Measurements from ENCODE around the gene KIF1B.

DNA sequence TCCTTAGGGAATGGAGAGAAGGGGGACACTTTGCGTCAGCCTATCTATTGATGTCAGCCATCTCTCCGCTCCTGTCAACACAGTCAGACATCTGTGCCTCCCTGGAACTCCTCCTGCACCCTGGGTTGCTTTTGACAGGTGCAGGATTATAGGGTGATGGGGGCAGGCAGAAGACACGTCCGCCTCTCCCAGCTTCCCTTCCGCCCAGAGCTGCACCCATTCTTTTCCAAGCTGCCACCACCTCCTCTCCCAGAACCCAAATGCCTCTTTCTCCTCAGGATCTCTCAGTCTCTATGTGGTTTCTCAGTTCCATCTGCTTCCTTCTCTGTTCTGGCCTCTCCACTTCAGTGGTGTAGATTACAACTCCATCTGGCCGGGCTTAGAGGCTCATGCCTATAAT, 17.1 kb upstream of the KIF1B start:
- TF ChIP-seq, protein P1, sequence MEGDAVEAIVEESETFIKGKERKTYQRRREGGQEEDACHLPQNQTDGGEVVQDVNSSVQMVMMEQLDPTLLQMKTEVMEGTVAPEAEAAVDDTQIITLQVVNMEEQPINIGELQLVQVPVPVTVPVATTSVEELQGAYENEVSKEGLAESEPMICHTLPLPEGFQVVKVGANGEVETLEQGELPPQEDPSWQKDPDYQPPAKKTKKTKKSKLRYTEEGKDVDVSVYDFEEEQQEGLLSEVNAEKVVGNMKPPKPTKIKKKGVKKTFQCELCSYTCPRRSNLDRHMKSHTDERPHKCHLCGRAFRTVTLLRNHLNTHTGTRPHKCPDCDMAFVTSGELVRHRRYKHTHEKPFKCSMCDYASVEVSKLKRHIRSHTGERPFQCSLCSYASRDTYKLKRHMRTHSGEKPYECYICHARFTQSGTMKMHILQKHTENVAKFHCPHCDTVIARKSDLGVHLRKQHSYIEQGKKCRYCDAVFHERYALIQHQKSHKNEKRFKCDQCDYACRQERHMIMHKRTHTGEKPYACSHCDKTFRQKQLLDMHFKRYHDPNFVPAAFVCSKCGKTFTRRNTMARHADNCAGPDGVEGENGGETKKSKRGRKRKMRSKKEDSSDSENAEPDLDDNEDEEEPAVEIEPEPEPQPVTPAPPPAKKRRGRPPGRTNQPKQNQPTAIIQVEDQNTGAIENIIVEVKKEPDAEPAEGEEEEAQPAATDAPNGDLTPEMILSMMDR (IDR thresholded peaks at IDR 0.05; ENCODE audit: borderline replicate concordance, extremely low read depth, low read length, poor library complexity, severe bottlenecking): no peak
- no peak for TF ChIP-seq EZH2 (IDR thresholded peaks at IDR 0.05; ENCODE audit: borderline replicate concordance, low read depth, low read length, severe bottlenecking)
